ENCODE measurements around the gene EIF2S3. TPM values are rescaled to one million over a fixed set of nuclear protein-coding genes. Genes with fewer than 3 reads are reported as not detected.
"Not testable (repeated sequence)": the region's sequence is repeated elsewhere in the genome, so short reads cannot be mapped to it uniquely, and the experiment has no call there.

The EIF2S3 gene
- 142 TPM for total RNA-seq

DNA sequence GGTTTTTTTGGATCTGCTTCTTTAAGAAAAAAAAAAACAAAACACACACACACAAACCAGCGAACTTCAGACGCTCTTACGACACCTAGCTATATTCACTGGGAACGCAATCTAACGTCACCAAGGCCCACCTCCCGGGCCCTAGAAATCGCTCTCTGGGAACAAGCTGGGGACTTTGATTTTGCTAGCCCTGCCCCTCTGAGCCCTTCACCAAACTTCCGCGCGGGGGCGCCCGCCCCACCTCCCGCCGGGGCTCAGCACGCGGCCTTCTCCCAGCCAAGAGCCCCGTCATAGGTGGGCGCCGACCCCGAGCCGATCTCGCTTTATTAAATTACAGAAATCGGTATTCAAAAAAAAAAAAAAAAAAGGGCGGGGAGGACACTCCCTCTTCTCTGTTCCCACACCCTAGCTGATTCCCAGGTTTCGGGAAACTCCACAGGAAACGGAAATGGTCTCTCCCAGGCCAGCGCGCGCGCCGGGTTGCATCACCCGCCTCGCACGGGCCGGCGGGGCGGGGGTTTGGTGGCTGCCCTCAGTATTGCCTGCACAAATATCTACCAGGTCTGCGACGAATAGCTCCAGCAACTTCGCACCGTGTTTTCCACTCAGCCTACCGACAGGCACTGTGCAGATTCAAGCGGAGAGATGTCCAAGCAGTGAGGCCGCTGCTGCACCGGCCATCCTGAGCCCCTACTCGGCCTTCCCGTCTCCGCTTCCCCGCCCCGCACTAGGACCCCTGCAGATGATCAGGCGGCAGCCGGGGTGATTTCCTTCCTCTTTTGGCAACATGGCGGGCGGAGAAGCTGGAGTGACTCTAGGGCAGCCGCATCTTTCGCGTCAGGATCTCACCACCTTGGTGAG is at the start of gene EIF2S3:
EIF2S3 (plus strand) TSS at position 775 of the 861 bp plus-strand sequence; CDS start at position 788, 13 bp downstream.
- peak; percentile 99 for ATAC-seq

DNA sequence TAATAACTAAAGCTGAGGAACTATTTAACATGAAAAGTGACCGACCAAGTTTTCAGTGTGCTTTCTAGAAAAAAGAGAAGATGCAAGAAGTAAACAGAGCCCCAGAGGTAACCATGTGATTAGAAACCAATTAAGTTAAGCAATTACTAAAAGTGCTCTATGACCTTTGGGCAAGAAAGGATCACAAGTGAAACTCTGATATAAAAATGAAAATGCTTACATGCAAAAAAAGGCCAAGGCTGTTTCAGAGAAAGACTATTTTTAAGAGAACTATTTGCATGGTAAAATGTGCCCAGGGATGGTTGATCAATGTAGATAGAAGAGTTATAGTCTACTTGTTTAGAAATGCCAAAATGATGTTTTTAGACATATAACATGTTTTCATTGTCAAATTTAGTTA is 49.7 kb upstream of the EIF2S3 start:
- no peak for ATAC-seq

DNA sequence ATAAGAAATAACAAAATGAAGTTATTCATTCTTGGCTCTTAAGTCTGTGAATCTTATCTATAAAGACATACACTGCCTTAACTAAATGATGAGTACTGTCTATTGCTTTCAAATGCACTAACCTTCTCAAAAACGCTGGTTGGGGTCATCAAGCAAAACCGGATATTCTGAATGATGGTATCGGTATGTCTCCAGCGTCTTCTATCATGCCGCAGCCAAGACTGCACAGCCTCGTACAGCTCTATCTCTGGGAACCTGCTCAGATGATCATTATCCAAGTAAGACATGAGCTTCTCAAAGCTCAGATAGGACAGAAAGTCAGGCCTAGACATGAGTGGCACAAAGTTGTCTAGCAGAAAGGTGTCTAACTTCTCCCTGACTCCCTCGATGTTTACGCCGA is 48.9 kb upstream of the EIF2S3 start:
- no peak for ATAC-seq

DNA sequence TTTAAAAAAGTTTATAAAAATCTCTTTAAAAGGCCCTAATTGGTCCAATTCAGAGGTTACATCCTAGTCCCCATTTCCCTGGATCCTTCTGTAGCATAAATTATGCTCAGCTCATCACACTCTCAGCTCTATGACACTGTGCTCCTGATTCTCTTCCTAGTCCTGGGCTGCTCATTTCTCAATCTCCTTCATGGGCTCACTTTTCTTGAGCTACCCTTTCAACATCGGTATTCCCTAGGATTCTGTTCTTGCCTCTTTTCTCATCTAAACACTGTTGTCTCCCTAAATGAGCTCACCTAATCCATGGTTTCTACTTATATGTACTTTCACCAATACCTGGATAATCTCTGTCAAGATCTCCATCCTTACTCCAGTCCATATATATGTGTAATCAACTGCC is 42.5 kb upstream of the EIF2S3 start:
- no peak for ATAC-seq

DNA sequence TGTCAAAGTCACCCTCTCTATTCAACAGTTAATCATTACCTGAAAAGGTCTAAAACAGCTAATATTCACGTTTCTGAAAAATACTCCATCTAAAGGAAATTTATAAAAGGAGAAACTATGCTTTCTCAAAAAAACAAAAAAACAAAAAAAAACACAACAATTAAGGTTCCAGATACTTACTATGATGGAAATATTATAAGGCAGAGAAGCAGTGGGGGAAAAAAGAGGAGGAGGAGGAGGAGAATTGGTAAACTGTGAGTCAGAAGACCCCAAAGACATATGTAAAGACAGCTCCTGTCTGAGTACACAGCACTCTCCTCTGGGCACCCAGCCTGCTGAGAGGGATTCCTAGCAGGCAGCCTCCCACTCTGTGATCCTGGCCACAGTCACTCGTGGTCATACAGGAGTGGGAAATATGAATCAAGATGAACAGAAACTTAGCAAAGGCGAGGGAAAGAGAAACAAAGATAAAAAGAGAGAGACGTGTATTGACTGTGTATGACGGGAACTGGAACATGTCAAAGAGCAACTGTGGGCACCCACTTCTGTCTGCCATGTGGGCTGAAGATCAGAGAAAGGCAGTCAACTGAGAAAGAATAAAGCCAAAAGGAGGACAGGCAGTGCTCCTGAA is 40.3 kb upstream of the EIF2S3 start:
- no peak for ATAC-seq

DNA sequence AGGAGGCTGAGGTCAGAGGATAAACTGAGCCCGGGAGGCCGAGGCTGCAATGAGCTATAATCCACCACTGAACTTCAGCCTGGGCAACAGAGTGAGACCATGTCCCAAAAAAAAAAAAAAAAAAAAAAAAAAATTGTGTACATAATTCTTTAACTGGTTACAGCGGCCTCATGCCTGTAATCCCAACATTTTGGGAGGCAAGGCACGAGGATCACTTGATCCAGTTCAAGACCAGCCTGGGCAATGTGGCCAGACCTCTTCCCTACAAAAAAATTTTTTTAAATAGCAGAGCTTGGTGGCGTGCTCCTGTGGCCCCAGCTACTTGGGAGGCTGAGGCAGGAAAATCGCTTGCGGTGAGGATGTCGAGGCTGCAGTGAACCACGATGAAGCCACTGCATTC is 37.1 kb upstream of the EIF2S3 start:
- ATAC-seq, result no peak

DNA sequence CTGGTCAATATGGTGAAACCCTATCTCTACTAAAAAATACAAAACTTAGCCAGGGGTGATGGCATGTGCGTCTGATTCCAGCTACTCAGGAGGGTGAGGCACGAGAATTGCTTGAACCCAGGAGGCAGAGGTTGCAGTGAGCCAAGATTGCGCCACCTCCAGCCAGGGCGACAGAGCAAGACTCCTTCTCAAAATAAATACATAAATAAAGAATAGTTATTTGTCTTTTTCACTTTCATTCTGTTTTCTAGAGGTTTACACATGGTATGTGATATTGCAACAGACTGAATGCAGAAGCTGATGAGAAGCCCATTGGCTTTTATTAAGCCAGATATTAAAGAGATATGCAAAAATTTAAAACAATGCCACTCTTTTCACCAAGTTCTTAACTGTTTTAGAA is 35.9 kb upstream of the EIF2S3 start:
- no peak for ATAC-seq

DNA sequence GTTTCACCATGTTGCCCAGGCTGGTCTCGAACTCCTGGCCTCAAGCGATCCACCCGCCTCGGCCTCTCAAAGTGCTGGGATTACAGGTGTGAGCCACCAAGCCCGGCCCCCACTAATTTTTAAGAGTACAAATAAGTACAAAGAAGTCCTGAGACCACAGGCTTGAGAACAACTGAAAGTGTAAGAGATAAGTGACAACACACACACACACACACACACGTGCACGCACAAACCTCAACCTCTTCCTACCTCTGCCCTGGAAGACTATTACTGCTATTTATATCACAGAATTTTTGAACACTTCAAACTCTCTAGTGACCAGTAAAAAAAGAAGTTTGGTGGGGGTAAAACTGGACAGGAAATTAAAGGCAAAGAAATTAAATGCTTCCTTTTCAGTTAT is 35.3 kb upstream of the EIF2S3 start:
- no peak for ATAC-seq

DNA sequence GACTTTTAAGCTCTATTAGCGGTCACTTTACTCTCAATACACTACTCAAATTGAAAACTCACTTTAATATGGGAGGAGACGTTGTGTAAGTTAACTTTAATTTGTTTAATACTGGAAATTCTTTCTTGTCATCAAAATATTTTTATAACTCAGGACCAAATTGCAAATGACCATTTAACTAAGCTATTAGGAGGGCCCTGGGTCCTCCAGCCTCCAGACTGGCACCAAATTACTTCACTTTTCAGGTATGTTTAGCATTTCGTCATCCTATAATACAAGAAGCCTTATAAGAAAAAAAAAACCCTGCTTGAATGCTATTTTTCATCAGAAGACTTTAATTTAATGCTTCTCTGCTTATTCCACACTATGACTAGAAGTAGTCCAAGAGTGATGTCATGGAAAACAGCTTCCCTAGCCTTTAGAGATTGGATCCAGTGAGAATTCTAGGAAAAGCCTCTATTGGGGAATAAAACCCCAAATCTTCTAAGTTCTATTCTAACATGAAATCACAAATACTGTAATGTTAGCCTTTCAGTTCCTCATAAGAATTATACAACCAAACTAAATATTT is 34.4 kb upstream of the EIF2S3 start:
- ATAC-seq, result no peak

DNA sequence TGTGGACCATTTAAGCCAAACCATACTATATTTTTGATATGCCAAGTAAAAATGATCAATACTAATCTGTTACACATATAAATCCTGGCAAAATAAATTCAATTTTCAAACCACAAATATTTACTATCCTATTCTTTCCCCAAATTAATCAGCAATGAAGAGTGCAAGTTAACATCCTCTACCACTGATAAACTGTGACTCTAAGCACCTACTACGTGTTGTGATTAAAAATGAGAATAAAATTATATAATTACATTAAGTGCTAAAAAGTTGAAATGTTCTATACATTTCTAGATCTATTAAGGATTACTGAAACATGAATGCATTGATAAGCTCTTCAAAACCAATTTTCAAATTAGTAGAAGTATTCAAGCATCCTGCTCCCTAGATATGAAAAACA is 31.2 kb upstream of the EIF2S3 start:
- ATAC-seq, result no peak

DNA sequence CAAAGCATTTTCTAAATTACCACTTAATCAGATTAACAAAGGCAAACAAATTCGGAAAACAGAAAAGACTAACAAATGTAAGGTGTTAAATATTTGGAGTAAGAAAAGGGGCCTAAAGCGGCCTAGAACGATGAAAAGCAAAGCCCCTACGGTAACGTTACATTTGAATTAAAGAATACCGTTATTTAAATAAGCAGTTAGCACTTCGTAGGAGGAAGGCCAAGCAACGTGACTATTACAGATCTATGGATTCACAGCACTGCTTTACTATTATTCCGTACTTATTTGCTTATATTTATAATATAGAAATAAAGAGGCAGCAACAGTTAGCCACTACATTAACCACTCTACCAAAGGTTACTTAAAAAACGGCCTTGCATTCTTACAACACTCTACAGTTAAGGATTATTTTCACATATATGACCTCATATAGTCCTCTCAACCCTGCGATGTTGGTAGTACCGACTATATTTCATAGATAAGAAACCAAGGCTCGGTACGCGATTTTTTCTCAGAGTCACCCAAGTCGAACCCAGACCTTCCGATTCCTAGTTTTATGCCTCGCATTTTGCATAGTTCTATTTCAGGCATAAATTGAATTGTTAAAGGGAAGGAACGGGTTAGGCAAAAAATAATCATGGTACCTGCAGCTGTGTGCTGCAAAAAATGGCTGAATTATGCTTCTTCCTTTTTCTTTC is 30.6 kb upstream of the EIF2S3 start:
- ATAC-seq, result no peak

DNA sequence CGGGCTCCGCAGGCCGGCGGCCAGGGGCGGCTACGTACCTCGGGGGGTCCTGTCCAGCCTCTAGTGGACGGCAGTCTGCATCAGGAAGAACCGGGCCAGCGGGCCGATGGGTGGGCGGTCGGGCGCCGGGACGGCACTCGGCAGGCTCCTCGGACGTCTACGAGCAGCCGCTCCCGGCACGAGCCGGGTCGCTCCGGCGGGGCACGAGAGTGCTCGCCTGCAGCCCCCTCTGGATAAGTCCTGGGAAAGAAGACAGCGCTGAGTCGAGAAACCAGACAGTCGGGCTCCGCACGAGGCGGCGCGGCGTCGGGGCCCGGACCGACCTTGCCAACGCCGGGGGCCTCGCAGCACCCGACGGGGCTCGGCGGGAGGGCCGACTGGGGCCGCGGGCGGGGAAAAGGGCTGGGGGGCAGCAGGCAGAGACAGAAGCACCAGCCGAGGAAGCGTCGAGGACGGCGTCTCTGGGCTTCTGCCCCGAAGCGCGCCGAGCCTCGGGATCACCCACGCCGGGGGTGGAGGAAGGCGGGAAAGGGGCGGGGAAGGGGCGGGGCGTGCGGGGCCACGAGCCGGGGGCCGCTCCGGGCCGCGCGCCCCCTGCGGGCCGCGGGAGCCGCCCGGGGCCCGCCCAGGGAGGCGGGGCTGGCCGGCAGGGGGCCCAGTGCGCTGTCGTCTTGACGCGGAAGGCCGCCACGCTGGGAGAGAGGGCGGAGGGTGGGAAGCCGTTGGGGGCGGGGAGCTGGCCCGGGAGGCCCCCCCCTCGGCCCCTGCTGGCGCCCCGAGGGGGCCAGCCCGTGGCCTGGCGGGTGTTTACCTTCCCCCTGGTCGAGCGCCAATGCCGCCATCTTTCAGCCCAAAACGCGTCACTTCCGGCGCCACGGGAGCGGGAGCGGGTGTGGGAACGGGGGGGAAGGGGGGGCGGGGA is 29.7 kb upstream of the EIF2S3 start:
- ATAC-seq, result peak; percentile 97

DNA sequence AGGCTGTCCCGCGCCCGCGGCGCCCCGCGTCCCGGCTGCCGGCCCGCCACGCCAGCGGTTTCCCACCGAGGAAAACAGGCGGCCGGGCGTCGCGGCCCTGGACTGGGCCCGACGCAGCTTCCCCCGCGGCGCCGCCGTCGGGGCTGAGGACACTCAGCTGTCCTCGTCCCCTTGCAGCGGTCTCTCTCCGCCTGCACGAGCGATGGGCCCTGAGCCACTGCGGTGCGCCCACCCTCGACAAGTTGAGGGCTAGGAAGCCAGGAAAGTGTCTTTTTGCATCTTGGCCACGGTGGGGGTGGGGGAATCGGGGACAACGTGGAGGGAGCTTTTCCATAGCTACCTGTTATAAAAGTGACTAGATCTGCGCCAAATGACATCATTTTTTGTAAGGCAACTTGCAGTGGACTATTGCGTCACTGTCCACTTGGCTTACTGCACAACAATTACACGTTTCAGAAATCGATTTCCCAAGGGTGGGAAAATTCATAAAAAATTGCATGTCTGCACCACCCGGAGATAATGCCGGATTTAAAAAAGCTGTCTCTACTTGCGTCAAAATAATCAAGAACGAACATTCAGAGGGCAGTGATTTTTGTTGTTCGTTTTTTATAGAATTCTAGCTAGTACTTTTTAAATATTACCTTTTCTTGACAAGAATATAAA is 28.9 kb upstream of the EIF2S3 start:
- peak; percentile 42 for ATAC-seq

DNA sequence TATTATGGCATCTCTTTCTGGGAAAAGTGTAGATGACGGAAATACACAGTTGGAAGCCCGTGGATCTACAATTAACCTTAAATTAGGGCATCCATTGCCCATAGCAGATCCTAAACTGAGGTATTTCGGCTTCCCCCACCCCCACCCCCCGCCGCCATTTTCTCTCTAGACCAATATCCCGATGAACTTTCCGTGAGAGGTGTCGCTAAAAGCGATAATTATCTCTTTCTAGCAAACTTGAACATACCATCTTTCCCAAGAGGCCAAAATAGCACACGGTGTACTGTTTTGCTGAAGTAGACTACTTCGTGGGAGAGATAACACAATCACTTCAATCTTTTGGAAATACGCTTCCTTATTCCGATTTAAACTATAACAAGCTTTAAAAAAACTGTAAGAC is 28.3 kb upstream of the EIF2S3 start:
- no peak for ATAC-seq

DNA sequence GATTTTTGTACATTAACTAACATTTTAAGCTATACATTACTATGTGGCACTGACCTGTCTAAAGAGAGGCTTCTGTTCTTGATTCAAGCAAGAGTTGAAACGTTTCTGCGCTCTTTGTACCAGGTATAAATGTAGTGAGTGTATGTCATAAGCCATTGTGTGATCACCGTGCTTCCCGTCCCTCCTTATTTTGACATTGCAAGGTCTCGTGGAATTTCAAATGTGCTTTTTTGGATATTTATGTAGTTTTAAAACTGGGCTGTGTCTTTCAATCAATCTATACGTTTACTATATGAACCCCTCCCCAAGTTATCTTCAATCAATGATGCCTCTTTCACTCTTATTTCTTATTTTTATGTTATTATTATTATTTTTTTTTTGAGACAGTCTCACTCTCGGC is 27.7 kb upstream of the EIF2S3 start, which contains the start of gene KLHL15:
KLHL15 (minus strand) TSS at position 101 of the 400 bp plus-strand sequence. CDS start 20,493 bp downstream, outside the sequence.
- no peak for ATAC-seq

DNA sequence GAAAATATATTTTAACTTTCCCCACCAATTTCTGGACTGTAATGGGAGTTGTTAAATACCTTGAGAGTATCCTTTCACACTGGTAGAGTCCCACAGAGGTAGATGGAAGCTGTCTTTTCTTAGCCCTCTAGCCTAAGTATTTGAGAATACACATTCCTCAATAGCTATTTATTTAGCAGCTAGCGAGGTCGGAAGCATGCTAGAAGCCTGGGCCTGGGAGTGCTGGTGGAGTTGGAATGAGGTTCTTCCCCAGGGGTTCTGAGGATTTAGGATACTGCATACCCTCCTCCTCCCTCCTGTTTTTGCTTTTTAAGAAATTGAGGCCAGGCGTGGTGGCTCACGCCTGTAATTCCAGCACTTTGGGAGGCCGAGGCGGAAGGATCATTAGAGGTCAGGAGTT is 26.8 kb upstream of the EIF2S3 start:
- ATAC-seq, result no peak

DNA sequence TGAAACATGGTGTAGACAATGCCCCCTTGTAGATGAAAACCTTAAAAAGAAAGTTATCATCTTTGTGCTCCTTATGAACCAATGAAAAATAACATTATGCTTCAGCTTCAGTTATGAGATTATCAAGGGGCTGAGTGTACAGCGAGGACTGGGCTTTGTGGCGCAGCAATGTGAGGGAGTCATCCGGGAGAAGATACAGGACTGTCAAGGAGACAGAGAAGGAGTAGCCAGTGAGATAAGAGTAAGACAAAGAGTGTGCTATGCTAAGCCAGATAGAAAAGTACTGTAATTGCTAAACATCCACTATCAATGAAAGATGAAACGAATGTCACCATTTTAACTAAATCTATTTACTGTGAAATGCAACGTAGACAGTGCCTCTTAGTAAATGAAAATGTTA is 24.2 kb upstream of the EIF2S3 start:
- ATAC-seq, result no peak

DNA sequence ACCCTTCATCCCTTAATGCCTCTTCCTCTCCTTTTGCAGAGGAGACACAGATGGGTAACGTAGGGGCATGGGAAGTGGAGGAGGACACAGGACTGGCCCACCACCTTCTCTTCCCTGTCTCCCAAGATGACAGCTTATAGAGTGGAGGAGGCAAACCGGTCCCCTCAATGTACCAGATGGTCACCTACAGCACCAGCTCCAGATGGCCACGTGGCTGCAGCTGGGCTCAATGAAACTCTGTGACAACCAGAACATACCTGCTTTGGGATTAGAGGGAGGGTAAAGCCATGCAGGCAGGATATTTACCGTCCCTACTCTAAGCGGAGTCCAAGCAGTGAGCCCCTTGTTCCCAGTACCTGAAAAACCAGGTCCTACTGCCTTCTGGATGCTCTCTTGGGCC is 20.3 kb upstream of the EIF2S3 start:
- no peak for ATAC-seq

DNA sequence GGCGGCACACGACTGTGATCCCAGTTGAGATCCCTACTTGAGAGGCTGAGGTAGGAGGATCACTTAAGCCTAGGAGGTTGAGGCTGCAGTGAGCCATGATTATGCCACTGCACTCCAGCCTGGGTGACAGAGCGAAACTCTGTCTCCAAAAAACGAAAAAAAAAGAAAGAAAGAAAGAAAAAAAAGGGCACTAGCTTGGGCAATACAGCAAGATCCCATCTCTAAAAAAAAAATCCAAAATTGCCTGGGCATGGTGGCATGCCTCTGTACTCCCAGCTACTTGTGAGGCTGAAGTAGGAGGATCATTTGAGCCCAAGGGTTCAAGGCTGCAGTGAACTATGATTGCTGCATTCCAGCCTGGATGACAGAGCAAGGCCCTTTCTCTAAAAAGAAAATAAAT is 17.0 kb upstream of the EIF2S3 start:
- no peak for ATAC-seq

DNA sequence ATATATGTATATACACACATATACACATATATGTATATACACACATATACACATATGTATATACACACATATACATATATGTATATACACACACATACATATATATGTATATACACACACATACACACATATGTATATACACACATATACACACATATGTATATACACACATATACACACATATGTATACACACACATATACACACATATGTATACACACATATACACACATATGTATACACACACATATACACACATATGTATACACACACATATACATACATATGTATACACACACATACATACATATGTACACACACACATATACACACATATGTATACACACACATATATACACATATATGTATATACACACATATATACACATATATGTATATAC is 8.7 kb upstream of the EIF2S3 start:
- ATAC-seq, result not testable (repeated sequence)

DNA sequence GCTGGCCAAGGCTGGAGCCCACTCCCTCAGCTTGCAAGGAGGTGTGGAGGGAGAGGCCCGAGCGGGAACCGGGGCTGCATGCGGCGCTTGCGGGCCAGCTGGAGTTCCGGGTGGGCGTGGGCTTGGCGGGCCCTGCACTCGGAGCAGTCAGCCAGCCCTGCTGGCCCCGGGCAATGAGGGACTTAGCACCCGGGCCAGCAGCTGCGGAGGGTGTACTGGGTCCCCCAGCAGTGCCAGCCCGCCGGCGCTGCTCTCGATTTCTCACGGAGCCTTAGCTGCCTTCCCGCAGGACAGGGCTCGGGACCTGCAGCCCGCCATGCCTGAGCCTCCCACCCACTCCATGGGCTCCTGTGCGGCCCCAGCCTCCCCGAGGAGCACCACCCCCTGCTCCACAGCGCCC is 5.1 kb upstream of the EIF2S3 start:
- ATAC-seq, result not testable (repeated sequence)
